ENCODE measurements around the gene NT5M.
"Not testable (repeated sequence)": the region's sequence is repeated elsewhere in the genome, so short reads cannot be mapped to it uniquely, and the experiment has no call there.

The NT5M gene

DNA sequence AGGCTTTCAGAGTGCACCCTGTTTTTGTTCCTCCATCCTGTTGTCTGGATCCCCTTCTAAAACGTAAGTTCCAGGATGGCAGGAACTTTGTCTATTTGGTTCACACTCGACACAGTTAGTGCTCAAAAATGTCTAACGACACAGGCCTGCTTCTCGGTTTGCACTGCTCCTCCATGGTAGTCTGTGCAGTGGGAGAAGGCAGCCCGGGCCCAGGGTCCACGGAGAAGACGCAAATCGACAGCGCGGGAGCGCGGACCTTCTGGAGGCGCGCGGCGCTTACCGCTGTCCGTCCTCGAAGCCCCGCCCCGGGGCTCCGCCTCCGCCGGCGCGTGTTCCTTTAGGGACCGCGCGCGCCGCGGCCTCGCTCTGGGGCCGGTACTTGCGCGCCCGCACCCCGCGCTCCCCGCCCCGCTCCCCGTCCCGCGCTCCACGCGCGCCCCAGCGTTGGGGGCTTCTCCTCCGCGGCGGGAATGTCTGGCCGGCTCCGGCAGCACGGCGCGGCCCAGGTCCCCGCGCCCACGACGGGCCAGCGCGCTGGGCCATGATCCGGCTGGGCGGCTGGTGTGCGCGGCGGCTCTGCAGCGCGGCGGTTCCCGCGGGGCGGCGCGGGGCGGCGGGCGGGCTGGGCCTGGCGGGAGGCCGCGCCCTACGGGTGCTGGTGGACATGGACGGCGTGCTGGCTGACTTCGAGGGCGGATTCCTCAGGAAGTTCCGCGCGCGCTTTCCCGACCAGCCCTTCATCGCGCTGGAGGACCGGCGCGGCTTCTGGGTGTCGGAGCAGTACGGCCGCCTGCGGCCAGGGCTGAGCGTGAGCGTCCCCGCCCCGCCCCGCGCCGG, at the start of gene NT5M:
TSS of gene NT5M (plus strand) at position 364 of the 837 bp plus-strand sequence. CDS start at position 542, 178 bp downstream.
- no peaks in the 10 kb centered on the region for H3K36me3 ChIP-seq
- no peaks in the 10 kb centered on the region for H3K27me3 ChIP-seq (ENCODE audit: insufficient read depth, low read depth, severe bottlenecking)
- H3K9me3 ChIP-seq (ENCODE audit: severe bottlenecking), result no peaks in the 10 kb centered on the region
- peak within 1 kb of the TSS; percentile 87 for H3K27ac ChIP-seq
- TF ChIP-seq, protein P1, sequence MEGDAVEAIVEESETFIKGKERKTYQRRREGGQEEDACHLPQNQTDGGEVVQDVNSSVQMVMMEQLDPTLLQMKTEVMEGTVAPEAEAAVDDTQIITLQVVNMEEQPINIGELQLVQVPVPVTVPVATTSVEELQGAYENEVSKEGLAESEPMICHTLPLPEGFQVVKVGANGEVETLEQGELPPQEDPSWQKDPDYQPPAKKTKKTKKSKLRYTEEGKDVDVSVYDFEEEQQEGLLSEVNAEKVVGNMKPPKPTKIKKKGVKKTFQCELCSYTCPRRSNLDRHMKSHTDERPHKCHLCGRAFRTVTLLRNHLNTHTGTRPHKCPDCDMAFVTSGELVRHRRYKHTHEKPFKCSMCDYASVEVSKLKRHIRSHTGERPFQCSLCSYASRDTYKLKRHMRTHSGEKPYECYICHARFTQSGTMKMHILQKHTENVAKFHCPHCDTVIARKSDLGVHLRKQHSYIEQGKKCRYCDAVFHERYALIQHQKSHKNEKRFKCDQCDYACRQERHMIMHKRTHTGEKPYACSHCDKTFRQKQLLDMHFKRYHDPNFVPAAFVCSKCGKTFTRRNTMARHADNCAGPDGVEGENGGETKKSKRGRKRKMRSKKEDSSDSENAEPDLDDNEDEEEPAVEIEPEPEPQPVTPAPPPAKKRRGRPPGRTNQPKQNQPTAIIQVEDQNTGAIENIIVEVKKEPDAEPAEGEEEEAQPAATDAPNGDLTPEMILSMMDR (IDR thresholded peaks at IDR 0.05; ENCODE audit: low read depth, low read length), result no peak
- peak within 1 kb of the TSS; percentile 64 for H3K4me3 ChIP-seq (ENCODE audit: low read depth, low read length)
- DNase-seq, result peak; percentile 83

DNA sequence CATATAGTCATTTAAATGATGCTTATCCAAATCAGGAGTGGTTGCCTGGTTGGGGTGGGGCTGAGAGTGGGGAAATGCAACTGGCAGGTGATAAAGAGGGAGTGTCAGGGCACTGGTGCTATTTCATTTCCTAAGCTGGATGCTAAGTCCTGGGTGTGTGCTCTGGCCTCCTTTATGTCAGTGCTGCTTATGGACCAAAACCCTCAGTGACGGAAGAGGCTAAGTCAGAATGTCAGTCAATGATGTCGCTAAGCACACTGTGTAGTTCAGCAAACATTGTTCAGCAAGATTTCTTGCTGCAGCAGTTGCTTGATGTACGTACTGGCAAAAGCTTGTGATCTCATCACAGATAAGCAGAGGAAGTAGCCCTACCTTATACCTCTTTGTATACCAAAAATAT, 49.8 kb upstream of the NT5M start:
- Histone ChIP-seq H3K27ac (no peak overlapping the region), H3K9me3 (ENCODE audit: severe bottlenecking) (no peaks in the 10 kb centered on the region), H3K36me3 (peaks cover 97% of the 10 kb centered on the region), H3K27me3 (ENCODE audit: insufficient read depth, low read depth, severe bottlenecking) (no peaks in the 10 kb centered on the region), H3K4me3 (ENCODE audit: low read depth, low read length) (no peak overlapping the region)
- no peak for DNase-seq
- TF ChIP-seq, protein P1 (IDR thresholded peaks at IDR 0.05; ENCODE audit: low read depth, low read length), result no peak

GRCh38 chr17:17254036-17254435, 49.1 kb upstream of the NT5M start:
- TF ChIP-seq, protein P1 (IDR thresholded peaks at IDR 0.05; ENCODE audit: low read depth, low read length), result no peak
- no peak overlapping the region for H3K4me3 ChIP-seq (ENCODE audit: low read depth, low read length)
- H3K36me3 ChIP-seq, result peaks cover 97% of the 10 kb centered on the region
- no peak overlapping the region for H3K27ac ChIP-seq
- H3K9me3 ChIP-seq (ENCODE audit: severe bottlenecking), result no peaks in the 10 kb centered on the region
- H3K27me3 ChIP-seq (ENCODE audit: insufficient read depth, low read depth, severe bottlenecking), result no peaks in the 10 kb centered on the region
- no peak for DNase-seq

GRCh38 chr17:17255689-17256088, 47.5 kb upstream of the NT5M start:
- H3K27ac ChIP-seq; H3K9me3 ChIP-seq (ENCODE audit: severe bottlenecking); H3K27me3 ChIP-seq (ENCODE audit: insufficient read depth, low read depth, severe bottlenecking); H3K4me3 ChIP-seq (ENCODE audit: low read depth, low read length); DNase-seq: not testable (repeated sequence)
- peaks cover 95% of the 10 kb centered on the region for H3K36me3 ChIP-seq

GRCh38 chr17:17256316-17256715, 46.9 kb upstream of the NT5M start:
- Histone ChIP-seq H3K27ac (no peak overlapping the region), H3K27me3 (ENCODE audit: insufficient read depth, low read depth, severe bottlenecking) (no peaks in the 10 kb centered on the region), H3K4me3 (ENCODE audit: low read depth, low read length) (no peak overlapping the region), H3K9me3 (ENCODE audit: severe bottlenecking) (no peaks in the 10 kb centered on the region), H3K36me3 (peaks cover 95% of the 10 kb centered on the region)
- no peak for DNase-seq
- TF ChIP-seq, protein P1 (IDR thresholded peaks at IDR 0.05; ENCODE audit: low read depth, low read length), result no peak

- no peak for DNase-seq
- no peak overlapping the region for H3K27ac ChIP-seq
- H3K27me3 ChIP-seq (ENCODE audit: insufficient read depth, low read depth, severe bottlenecking), result no peaks in the 10 kb centered on the region
- peaks cover 95% of the 10 kb centered on the region for H3K36me3 ChIP-seq
- no peak overlapping the region for H3K4me3 ChIP-seq (ENCODE audit: low read depth, low read length)
- TF ChIP-seq, protein P1 (IDR thresholded peaks at IDR 0.05; ENCODE audit: low read depth, low read length), result no peak
- H3K9me3 ChIP-seq (ENCODE audit: severe bottlenecking), result no peaks in the 10 kb centered on the region
Observed at GRCh38 chr17:17258011-17258410, 45.2 kb upstream of the NT5M start.
